ENCODE data around the gene SERPINC1. TPM values are rescaled to one million over a fixed set of nuclear protein-coding genes. Genes with fewer than 3 reads are reported as not detected.

SERPINC1 gene
- total and polyA plus RNA-seq, 2 donors from 2014 or later = 0.41 to 0.82 TPM

DNA sequence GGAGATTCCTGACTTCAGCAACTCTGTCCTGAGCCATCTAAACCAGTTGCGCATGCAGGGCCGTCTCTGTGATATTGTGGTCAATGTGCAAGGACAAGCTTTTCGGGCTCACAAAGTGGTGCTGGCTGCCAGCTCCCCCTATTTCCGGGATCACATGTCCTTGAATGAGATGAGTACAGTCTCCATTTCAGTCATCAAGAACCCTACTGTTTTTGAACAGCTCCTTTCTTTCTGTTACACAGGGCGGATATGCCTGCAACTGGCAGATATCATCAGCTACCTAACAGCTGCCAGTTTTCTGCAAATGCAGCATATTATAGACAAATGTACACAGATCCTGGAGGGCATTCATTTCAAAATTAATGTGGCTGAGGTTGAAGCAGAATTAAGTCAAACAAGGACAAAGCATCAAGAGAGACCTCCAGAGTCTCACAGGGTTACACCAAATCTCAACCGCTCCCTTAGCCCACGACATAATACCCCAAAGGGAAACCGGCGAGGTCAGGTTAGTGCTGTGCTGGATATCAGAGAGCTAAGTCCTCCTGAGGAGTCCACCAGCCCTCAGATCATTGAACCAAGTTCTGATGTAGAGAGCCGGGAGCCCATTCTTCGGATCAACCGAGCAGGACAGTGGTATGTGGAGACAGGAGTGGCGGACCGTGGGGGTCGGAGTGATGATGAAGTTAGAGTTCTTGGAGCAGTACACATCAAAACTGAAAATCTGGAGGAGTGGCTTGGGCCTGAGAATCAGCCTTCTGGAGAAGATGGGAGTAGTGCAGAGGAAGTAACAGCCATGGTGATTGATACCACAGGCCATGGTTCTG is 46.7 kb downstream of the SERPINC1 start:
- Histone ChIP-seq H3K4me3 (ENCODE audit: low read length in 3 of 3) (no peak overlapping the region), H3K4me1 (ENCODE audit: control insufficient read depth in 2 of 3, insufficient read depth in 2 of 3, low read depth in 1 of 3, low read length in 3 of 3) (peaks cover 0 to 27% (median 13%) of the 10 kb centered on the region in 3 donors), H3K27me3 (ENCODE audit: control insufficient read depth, insufficient read depth, low read length) (no peaks in the 10 kb centered on the region), H3K9me3 (ENCODE audit: control insufficient read depth in 2 of 3, insufficient read depth in 1 of 3, low read length in 3 of 3) (no peaks in the 10 kb centered on the region), H3K36me3 (ENCODE audit: control insufficient read depth in 2 of 3, insufficient read depth in 3 of 3, low read length in 3 of 3) (peaks cover 1 to 18% (median 11%) of the 10 kb centered on the region in 3 donors), H3K27ac (ENCODE audit: low read depth in 2 of 2, low read length in 2 of 2) (no peak overlapping the region), H3K9ac (ENCODE audit: low read length in 3 of 3) (peak overlapping the region in 1 of 3 donors; percentile 12)
- TF ChIP-seq, protein P1, sequence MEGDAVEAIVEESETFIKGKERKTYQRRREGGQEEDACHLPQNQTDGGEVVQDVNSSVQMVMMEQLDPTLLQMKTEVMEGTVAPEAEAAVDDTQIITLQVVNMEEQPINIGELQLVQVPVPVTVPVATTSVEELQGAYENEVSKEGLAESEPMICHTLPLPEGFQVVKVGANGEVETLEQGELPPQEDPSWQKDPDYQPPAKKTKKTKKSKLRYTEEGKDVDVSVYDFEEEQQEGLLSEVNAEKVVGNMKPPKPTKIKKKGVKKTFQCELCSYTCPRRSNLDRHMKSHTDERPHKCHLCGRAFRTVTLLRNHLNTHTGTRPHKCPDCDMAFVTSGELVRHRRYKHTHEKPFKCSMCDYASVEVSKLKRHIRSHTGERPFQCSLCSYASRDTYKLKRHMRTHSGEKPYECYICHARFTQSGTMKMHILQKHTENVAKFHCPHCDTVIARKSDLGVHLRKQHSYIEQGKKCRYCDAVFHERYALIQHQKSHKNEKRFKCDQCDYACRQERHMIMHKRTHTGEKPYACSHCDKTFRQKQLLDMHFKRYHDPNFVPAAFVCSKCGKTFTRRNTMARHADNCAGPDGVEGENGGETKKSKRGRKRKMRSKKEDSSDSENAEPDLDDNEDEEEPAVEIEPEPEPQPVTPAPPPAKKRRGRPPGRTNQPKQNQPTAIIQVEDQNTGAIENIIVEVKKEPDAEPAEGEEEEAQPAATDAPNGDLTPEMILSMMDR (IDR thresholded peaks at IDR 0.05; ENCODE audit: borderline replicate concordance, extremely low read depth, insufficient read depth) = no peak
- FAIRE-seq (no peak), DNase-seq (no peak)
- intact Hi-C loops (cut with DNase I) = no loop called here

DNA sequence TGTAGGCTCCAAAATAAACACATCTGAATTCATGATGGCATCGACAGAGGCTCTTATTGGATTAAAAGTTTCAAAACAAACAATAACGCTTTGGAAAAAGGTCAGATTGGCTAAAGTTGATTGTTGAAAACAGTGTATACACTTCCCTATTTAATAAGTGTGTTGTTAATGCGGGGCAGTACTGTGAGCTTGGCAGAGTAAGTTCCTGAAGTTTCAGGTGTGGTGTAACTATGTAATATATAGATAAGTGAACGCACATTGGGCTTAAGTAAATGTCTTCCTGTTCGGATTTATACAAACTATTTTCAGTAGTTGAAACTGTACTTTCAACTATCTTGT is 48.1 kb downstream of the SERPINC1 start:
- H3K36me3 ChIP-seq (ENCODE audit: control insufficient read depth in 2 of 3, insufficient read depth in 3 of 3, low read length in 3 of 3) = peaks cover 15 to 33% (median 21%) of the 10 kb centered on the region in 3 donors
- DNase-seq (no peak), FAIRE-seq (no peak)
- intact Hi-C loops (cut with DNase I) = no loop called here
- TF ChIP-seq, protein P1 (IDR thresholded peaks at IDR 0.05; ENCODE audit: borderline replicate concordance, extremely low read depth, insufficient read depth) = no peak
- peak overlapping the region; percentile 83 to 92 (median 91) for H3K9ac ChIP-seq (ENCODE audit: low read length in 3 of 3)
- H3K4me1 ChIP-seq (ENCODE audit: control insufficient read depth in 2 of 3, insufficient read depth in 2 of 3, low read depth in 1 of 3, low read length in 3 of 3) = peaks cover 0 to 27% (median 14%) of the 10 kb centered on the region in 3 donors
- peak overlapping the region; percentile 84 to 99 (median 92) for H3K4me3 ChIP-seq (ENCODE audit: low read length in 3 of 3)
- peak overlapping the region; percentile 97 to 98 for H3K27ac ChIP-seq (ENCODE audit: low read depth in 2 of 2, low read length in 2 of 2)
- H3K27me3 ChIP-seq (ENCODE audit: control insufficient read depth, insufficient read depth, low read length) = no peaks in the 10 kb centered on the region
- no peaks in the 10 kb centered on the region for H3K9me3 ChIP-seq (ENCODE audit: control insufficient read depth in 2 of 3, insufficient read depth in 1 of 3, low read length in 3 of 3)

DNA sequence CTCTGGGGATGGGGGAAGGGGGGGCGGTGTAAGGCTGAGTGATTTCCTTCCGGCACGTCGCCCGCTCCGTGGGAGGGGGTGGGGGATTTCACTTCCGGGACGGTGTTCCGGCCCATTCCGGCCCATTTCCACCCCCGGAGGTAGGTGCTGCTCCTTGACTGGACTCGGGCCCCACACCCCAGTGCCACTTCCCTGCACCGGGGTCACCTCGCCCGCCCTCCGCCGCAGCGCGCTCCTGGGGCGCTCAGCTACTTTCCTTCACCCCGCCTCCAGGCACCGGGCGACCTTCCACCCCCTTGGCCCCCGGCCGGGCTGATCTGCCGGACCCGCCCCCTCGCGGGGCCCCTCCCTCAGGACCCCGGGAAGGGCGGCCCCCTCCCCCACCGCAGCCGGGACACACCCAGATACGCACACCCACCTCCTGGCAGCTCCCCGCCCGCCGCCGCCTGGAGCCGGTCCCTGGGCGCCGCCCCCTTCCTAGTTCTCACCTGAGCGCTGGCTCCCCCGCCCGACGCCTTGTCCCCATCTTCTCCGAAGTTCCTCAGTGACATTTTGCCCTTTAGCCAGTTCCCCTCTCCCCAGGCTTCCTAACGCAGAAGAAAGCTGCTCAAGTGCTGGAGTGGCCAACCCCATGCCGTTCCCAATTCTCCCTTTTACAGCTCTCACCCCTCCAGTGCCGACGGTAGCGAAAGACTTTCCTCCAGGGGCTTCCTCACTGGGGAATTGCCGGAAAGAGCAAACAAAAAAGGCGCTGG is 48.7 kb downstream of the SERPINC1 start, which contains the start of gene ZBTB37:
TSS of gene ZBTB37 (plus strand) at position 115 of the 755 bp plus-strand sequence. CDS start 1,846 bp downstream, outside the sequence.
- intact Hi-C loops (cut with DNase I) = no loop called here
- Histone ChIP-seq H3K4me3 (ENCODE audit: low read length in 3 of 3) (peak within 1 kb of the TSS; percentile 92 to 99 (median 99)), H3K9ac (ENCODE audit: low read length in 3 of 3) (peak within 1 kb of the TSS; percentile 91 to 99 (median 92)), H3K4me1 (ENCODE audit: control insufficient read depth in 2 of 3, insufficient read depth in 2 of 3, low read depth in 1 of 3, low read length in 3 of 3) (peaks cover 0 to 27% (median 14%) of the 10 kb centered on the region in 3 donors), H3K36me3 (ENCODE audit: control insufficient read depth in 2 of 3, insufficient read depth in 3 of 3, low read length in 3 of 3) (peaks cover 18 to 38% (median 25%) of the 10 kb centered on the region in 3 donors), H3K9me3 (ENCODE audit: control insufficient read depth in 2 of 3, insufficient read depth in 1 of 3, low read length in 3 of 3) (no peaks in the 10 kb centered on the region), H3K27ac (ENCODE audit: low read depth in 2 of 2, low read length in 2 of 2) (peak within 1 kb of the TSS; percentile 97 to 98), H3K27me3 (ENCODE audit: control insufficient read depth, insufficient read depth, low read length) (no peaks in the 10 kb centered on the region)
- peak; percentile 91 to 98 (median 94) for DNase-seq
- no peak for FAIRE-seq
- TF ChIP-seq, protein P1 (IDR thresholded peaks at IDR 0.05; ENCODE audit: borderline replicate concordance, extremely low read depth, insufficient read depth) = no peak

Data from kidney (tissue), 14 donors.